ENCODE measurements around the gene RAB11FIP2.

- no peak for TF ChIP-seq CTCF (IDR thresholded peaks at IDR 0.05; ENCODE audit: borderline replicate concordance, extremely low read depth, low read length, poor library complexity, severe bottlenecking)
- no peak for TF ChIP-seq EZH2 (IDR thresholded peaks at IDR 0.05; ENCODE audit: borderline replicate concordance, low read depth, low read length, severe bottlenecking)
Observed at GRCh38 chr10:118062798-118063238, 16.1 kb upstream of the RAB11FIP2 start.

Measured in DND-41 (cell line).